K562 (cell line): ENCODE measurements around the gene SERPINA5. TPM values are rescaled to one million over a fixed set of nuclear protein-coding genes. Genes with fewer than 3 reads are reported as not detected.
A peak's percentile ranks its signal among the peaks of the same experiment; 100 is the strongest.

Source experiments
- ATAC-seq: fragments of 200-7000 bp; cut with Tn5 transposase; 3 replicates; pipeline ENCODE4 v1.9.1; 2020; ENCODE audit warnings: moderate library complexity
- BruUV-seq: library from RNA; stranded (reverse); fragments of 400-500 nt; replicated peaks from 2 replicates; lab custom pipeline; 2021; lab: Mats Ljungman, UMichigan
- CTCF ChIA-PET: fragments of 300-600 bp; formaldehyde crosslinking; extraction: SDS; loops from one replicate; lab custom pipeline; 2021; ENCODE audit warnings: low intra/inter-chr PET ratio; lab: Yijun Ruan, JAX
- POLR2A ChIA-PET: fragments of 300-600, 350-650 bp; sonication (Branson Sonifier 250); formaldehyde crosslinking; extraction: SDS; loops from one replicate; lab custom pipeline; 2021; ENCODE audit warnings: antibody characterized with exemption, inconsistent platforms; lab: Yijun Ruan, JAX
- DNase-seq, 4 experiments: peaks; one replicate each; pipeline versions ENCODE4 v3.0.0 to v3.0.0-alpha.2; 2011 to 2018; ENCODE audit warnings: low spot score in 3 of 4, mixed read lengths in 3 of 4; ENCODE audit errors: extremely low read depth in 1 of 4
- FAIRE-seq: peaks from 2 replicates; lab custom pipeline; 2011; peaks lifted over from hg19 to GRCh38; lab: Jason Lieb, UNC
- H2AFZ ChIP-seq: 2 replicates; pipeline ENCODE4 v1.6.0; 2011; ENCODE audit warnings: low read depth, low read length, control low read depth, inconsistent platforms
- H3K27ac ChIP-seq: fragments of 200-600 bp; 3 replicates; pipeline ENCODE4 v1.8.0; 2011; ENCODE audit warnings: low read depth, mild to moderate bottlenecking, control low read depth, inconsistent platforms, low read length, moderate library complexity, mixed read lengths; ENCODE audit errors: extremely low read depth
- H3K27me3 ChIP-seq, 2 experiments: fragments of 300-600 bp in 1 of 2; 2 replicates in 1 of 2; 3 replicates in 1 of 2; pipeline versions ENCODE4 v1.6.0 to v1.8.0; 2011; ENCODE audit warnings: inconsistent platforms in 2 of 2, low read length in 2 of 2, mild to moderate bottlenecking in 1 of 2, mixed read lengths in 1 of 2, moderate library complexity in 1 of 2; ENCODE audit not compliant: control insufficient read depth in 2 of 2, insufficient read depth in 2 of 2
- H3K36me3 ChIP-seq: fragments of 300-600 bp; 3 replicates; pipeline ENCODE4 v1.8.0; 2011; ENCODE audit warnings: mild to moderate bottlenecking, low read length, inconsistent platforms; ENCODE audit not compliant: control insufficient read depth, insufficient read depth
- H3K4me1 ChIP-seq, 2 experiments: fragments of 200-600 bp in 1 of 2; replicated peaks in 1 of 2; 2 replicates in 1 of 2; 3 replicates in 1 of 2; pipeline versions ENCODE4 v1.5.1 to v1.8.0; 2011; ENCODE audit warnings: inconsistent platforms in 2 of 2, low read length in 2 of 2, mild to moderate bottlenecking in 1 of 2, mixed read lengths in 1 of 2, moderate library complexity in 1 of 2; ENCODE audit not compliant: control insufficient read depth in 2 of 2, insufficient read depth in 2 of 2
- H3K4me2 ChIP-seq: 2 replicates; pipeline ENCODE4 v1.6.1; 2011; ENCODE audit warnings: low read length, control low read depth, inconsistent platforms, mixed read lengths; ENCODE audit not compliant: insufficient read depth
- H3K4me3 ChIP-seq: fragments of 200-600 bp; sonication (generic), shearing (Covaris generic); 2 replicates; pipeline ENCODE4 v1.5.1; 2016; ENCODE audit warnings: control low read depth, inconsistent platforms
- H3K79me2 ChIP-seq: fragments of 200-600 bp; 3 replicates; pipeline ENCODE4 v1.8.0; 2011; ENCODE audit warnings: low read length, inconsistent platforms; ENCODE audit not compliant: control insufficient read depth, insufficient read depth
- H3K9ac ChIP-seq, 2 experiments: 2 replicates each; pipeline versions ENCODE4 v1.6.0 to v1.6.1; 2011; ENCODE audit warnings: low read depth in 2 of 2, low read length in 2 of 2, control low read depth in 1 of 2, inconsistent platforms in 1 of 2, mild to moderate bottlenecking in 1 of 2, mixed read lengths in 1 of 2; ENCODE audit not compliant: insufficient read depth in 1 of 2
- H3K9me1 ChIP-seq: one replicate; pipeline ENCODE4 v1.6.0; 2011; ENCODE audit warnings: inconsistent platforms, mild to moderate bottlenecking, low read length, moderate library complexity; ENCODE audit not compliant: control insufficient read depth, insufficient read depth
- H3K9me3 ChIP-seq: replicated peaks from 2 replicates; pipeline ENCODE4 v1.5.1; 2011; ENCODE audit warnings: low read depth, low read length, inconsistent platforms; ENCODE audit not compliant: control insufficient read depth, insufficient read depth
- H4K20me1 ChIP-seq: replicated peaks from 2 replicates; pipeline ENCODE4 v1.6.1; 2011; ENCODE audit warnings: low read length, inconsistent platforms, mixed read lengths; ENCODE audit not compliant: control insufficient read depth, insufficient read depth
- C11orf30 ChIP-seq: fragments of 450-650 bp; IDR thresholded peaks from 2 replicates; pipeline ENCODE4 v1.6.1; 2016; ENCODE audit warnings: low read depth, mild to moderate bottlenecking
- HCFC1 ChIP-seq: IDR thresholded peaks from 2 replicates; pipeline ENCODE4 v1.6.1; 2012; ENCODE audit warnings: low read depth, low read length, improper control_type of control experiment
- JUNB ChIP-seq: fragments of 450-650 bp; formaldehyde crosslinking; conservative IDR thresholded peaks from 2 replicates; pipeline ENCODE4 v1.4.0; 2020; ENCODE audit warnings: mild to moderate bottlenecking
- MAFF ChIP-seq: IDR thresholded peaks from 2 replicates; pipeline ENCODE4 v1.6.1; 2012; ENCODE audit warnings: low read length, improper control_type of control experiment
- MAFG ChIP-seq: fragments of 450-650 bp; conservative IDR thresholded peaks from 2 replicates; pipeline ENCODE4 v1.6.1; 2016; ENCODE audit warnings: missing genetic modification characterization, missing compliant biosample characterization
- MCM5 ChIP-seq: fragments of 450-650 bp; IDR thresholded peaks from 2 replicates; pipeline ENCODE4 v1.6.1; 2016; ENCODE audit warnings: low read depth
- MECOM ChIP-seq: fragments of 250-450 bp; sonication (Bioruptor Pico); IDR thresholded peaks from 2 replicates; pipeline ENCODE4 v1.8.0; 2022; ENCODE audit warnings: inconsistent platforms
- NFE2 ChIP-seq: IDR thresholded peaks from 2 replicates; pipeline ENCODE4 v1.6.1; 2014; ENCODE audit warnings: antibody characterized with exemption, low read depth
- RBM25 ChIP-seq: fragments of 200-400 bp; formaldehyde crosslinking; IDR thresholded peaks from 2 replicates; pipeline ENCODE4 v1.6.1; 2018; ENCODE audit warnings: low read length, low read depth, moderate library complexity; ENCODE audit not compliant: severe bottlenecking
- RFX1 ChIP-seq: fragments of 450-650 bp; IDR thresholded peaks from 2 replicates; pipeline ENCODE4 v1.6.1; 2016; ENCODE audit warnings: mild to moderate bottlenecking, moderate library complexity
- RHOXF2B ChIP-seq: fragments of 250-450 bp; sonication (Bioruptor Pico); conservative IDR thresholded peaks from 2 replicates; pipeline ENCODE4 v1.5.1; 2021
- SNRNP70 ChIP-seq: fragments of 200-400 bp; formaldehyde crosslinking; optimal IDR thresholded peaks from 2 replicates; pipeline ENCODE3; 2017; ENCODE audit warnings: low read depth, low read length
- TBL1XR1 ChIP-seq, 2 experiments: IDR thresholded peaks; 2 replicates each; pipeline ENCODE4 v1.6.1; 2012; ENCODE audit warnings: improper control_type of control experiment in 2 of 2, low read length in 2 of 2, mild to moderate bottlenecking in 1 of 2
- TEAD2 ChIP-seq: fragments of 450-650 bp; IDR thresholded peaks from 2 replicates; pipeline ENCODE4 v1.6.1; 2016; ENCODE audit warnings: missing genetic modification characterization, control low read depth, missing compliant biosample characterization
- XRCC4 ChIP-seq: IDR thresholded peaks from one replicate; pipeline ENCODE4 v1.6.1; 2011; ENCODE audit not compliant: insufficient read depth, insufficient read length; ENCODE audit errors: extremely low read depth
- ZBTB7A ChIP-seq: IDR thresholded peaks from 2 replicates; pipeline ENCODE4 v1.6.1; 2011; ENCODE audit warnings: low read depth, mild to moderate bottlenecking, low read length, moderate library complexity, borderline replicate concordance; ENCODE audit not compliant: control insufficient read depth
- ZNF212 ChIP-seq: fragments of 450-650 bp; formaldehyde crosslinking; IDR thresholded peaks from 2 replicates; pipeline ENCODE4 v1.4.0; 2020; ENCODE audit warnings: mild to moderate bottlenecking
- ZNF79 ChIP-seq: fragments of 250-450 bp; sonication (Bioruptor Pico); IDR thresholded peaks from 2 replicates; pipeline ENCODE4 v1.4.0; 2020; ENCODE audit warnings: low read depth, mild to moderate bottlenecking, moderate library complexity
- WGBS: fragments of 100-300 bp; shearing (Covaris generic); methylation state at CpG from one replicate; pipeline ENCODE4 v1.1.6; 2016; ENCODE audit warnings: low coverage, mixed read lengths; ENCODE audit not compliant: insufficient coverage; ENCODE audit errors: missing lambda C conversion rate; 5-methylcytosine and 5-hydroxymethylcytosine counted together
- in situ Hi-C: fragments of 300-500 bp; cut with MboI; formaldehyde crosslinking; loops from 4 replicates; pipeline ENCODE4 v1.15.0; 2018; ENCODE audit warnings: inconsistent platforms, mixed read lengths
- intact Hi-C: fragments of 100-400 bp; cut with micrococcal nuclease; formaldehyde crosslinking; loops from 2 replicates; pipeline ENCODE4 v1.14.2; 2022
- polyA plus RNA-seq, 8 experiments: library from polyadenylated mRNA; depleted of rRNA in 4 of 8; stranded (reverse) in 5 of 8; unstranded in 3 of 8; fragments of >200 nt; fragmentation: Nextera tagmentation in 2 of 8; fragmentation: Illumina TruSeq in 1 of 8; extraction: Ambion mirVana in 2 of 8; extraction: Trizol in 1 of 8; gene quantifications; 2 replicates each; pipeline versions ENCODE4 v1.2.1 to v1.2.3, GENCODE V29; 2011 to 2014; ENCODE audit warnings: inconsistent platforms in 1 of 8, missing spikeins in 1 of 8
- total RNA-seq, 7 experiments: library from RNA; depleted of rRNA in 6 of 7; stranded (reverse); fragments of >200 nt in 6 of 7; fragmentation: Illumina TruSeq in 2 of 7; extraction: Trizol in 2 of 7; gene quantifications; 2 replicates each; pipeline versions ENCODE4 v1.2.1 to v1.2.3, GENCODE V29; 2011 to 2021; ENCODE audit warnings: low replicate concordance in 1 of 7

The SERPINA5 gene
- total and polyA plus RNA-seq, 9 of the 15 experiments (the other 6 are each of a cell fraction or from before 2014, with no cell fraction given): 0.38 TPM; not detected in 8

GRCh38 chr14:94600148-94600545, 18.9 kb downstream of the SERPINA5 start:
- no peak for ATAC-seq
- no peaks in the 10 kb centered on the region for H3K36me3 ChIP-seq
- no peaks in the 10 kb centered on the region for H3K4me1 ChIP-seq
- no peak for DNase-seq
- H4K20me1 ChIP-seq: no peaks in the 10 kb centered on the region
- no peak overlapping the region for H3K4me3 ChIP-seq
- ChIA-PET POLR2A (interaction anchor here (0.7 kb wide), 1 partner anchor 829 kb away, joined by 3 read pairs; no protein-coding TSS in a partner anchor), CTCF (no interaction called here)
- H3K9me1 ChIP-seq: no peaks in the 10 kb centered on the region
- H3K9ac ChIP-seq: no peak overlapping the region
- H3K27ac ChIP-seq: no peak overlapping the region
- no peak overlapping the region for H2AFZ ChIP-seq
- no peaks in the 10 kb centered on the region for H3K79me2 ChIP-seq
- no TSS peak for BruUV-seq
- intact Hi-C loops: no loop called here
- no peaks in the 10 kb centered on the region for H3K27me3 ChIP-seq
- in situ Hi-C loops: no loop called here
- H3K4me2 ChIP-seq: no peak overlapping the region
- TF ChIP-seq JUNB (no peak), MECOM (CRISPR knock-in tag) (no peak), TEAD2 (tag) (no peak), ZNF79 (CRISPR knock-in tag) (no peak), MCM5 (no peak), ZNF212 (no peak), XRCC4 (no peak), RHOXF2B (no peak)
- H3K9me3 ChIP-seq: no peaks in the 10 kb centered on the region
- WGBS: 27% methylated on average over 5 of the region's 11 CpGs
- FAIRE-seq: no peak

GRCh38 chr14:94601884-94602391, 20.7 kb downstream of the SERPINA5 start:
- Histone ChIP-seq H3K36me3 (no peaks in the 10 kb centered on the region), H4K20me1 (no peaks in the 10 kb centered on the region), H3K9ac (no peak overlapping the region), H3K9me1 (no peaks in the 10 kb centered on the region), H3K27me3 (no peaks in the 10 kb centered on the region), H3K27ac (no peak overlapping the region), H2AFZ (no peak overlapping the region), H3K9me3 (no peaks in the 10 kb centered on the region), H3K4me1 (no peaks in the 10 kb centered on the region), H3K4me2 (no peak overlapping the region), H3K79me2 (no peaks in the 10 kb centered on the region), H3K4me3 (no peak overlapping the region)
- in situ Hi-C loops (no loop called here), intact Hi-C loops (no loop called here)
- POLR2A ChIA-PET: interaction anchor here (0.6 to 1.2 kb wide), 3 partner anchors 14 to 114 kb away, joined by 3 to 5 read pairs (median 3); no protein-coding TSS in a partner anchor
- CTCF ChIA-PET: no interaction called here
- WGBS: 0% methylated on average over 6 of the region's 6 CpGs
- DNase-seq (peak in 3 of 4 experiments; percentile 7 to 14 (median 11)), ATAC-seq (peak; percentile 47; the same call in 1 of the 3 replicates), FAIRE-seq (no peak)
- BruUV-seq: no TSS peak
- TF ChIP-seq MAFF (peak; percentile 20; the same call in 1 of the 2 replicates), RBM25 (no peak), NFE2 (peak; percentile 65), HCFC1 (no peak), MAFG (peak; percentile 81), TBL1XR1 (IDR thresholded peaks at IDR 0.05; ENCODE audit: low read length in 2 of 2) (no peak), MCM5 (no peak), SNRNP70 (no peak), ZBTB7A (no peak), C11orf30 (peak; percentile 78), RFX1 (no peak)
